Eye (tissue), 1 donor: ENCODE data around the gene ADCY1.
"Not testable (repeated sequence)": the region's sequence is repeated elsewhere in the genome, so short reads cannot be mapped to it uniquely, and the experiment has no call there.

ENCODE experiments used
- DNase-seq: peaks from one replicate; pipeline ENCODE4 v3.0.0-alpha.2; 2015

Gene ADCY1

DNA sequence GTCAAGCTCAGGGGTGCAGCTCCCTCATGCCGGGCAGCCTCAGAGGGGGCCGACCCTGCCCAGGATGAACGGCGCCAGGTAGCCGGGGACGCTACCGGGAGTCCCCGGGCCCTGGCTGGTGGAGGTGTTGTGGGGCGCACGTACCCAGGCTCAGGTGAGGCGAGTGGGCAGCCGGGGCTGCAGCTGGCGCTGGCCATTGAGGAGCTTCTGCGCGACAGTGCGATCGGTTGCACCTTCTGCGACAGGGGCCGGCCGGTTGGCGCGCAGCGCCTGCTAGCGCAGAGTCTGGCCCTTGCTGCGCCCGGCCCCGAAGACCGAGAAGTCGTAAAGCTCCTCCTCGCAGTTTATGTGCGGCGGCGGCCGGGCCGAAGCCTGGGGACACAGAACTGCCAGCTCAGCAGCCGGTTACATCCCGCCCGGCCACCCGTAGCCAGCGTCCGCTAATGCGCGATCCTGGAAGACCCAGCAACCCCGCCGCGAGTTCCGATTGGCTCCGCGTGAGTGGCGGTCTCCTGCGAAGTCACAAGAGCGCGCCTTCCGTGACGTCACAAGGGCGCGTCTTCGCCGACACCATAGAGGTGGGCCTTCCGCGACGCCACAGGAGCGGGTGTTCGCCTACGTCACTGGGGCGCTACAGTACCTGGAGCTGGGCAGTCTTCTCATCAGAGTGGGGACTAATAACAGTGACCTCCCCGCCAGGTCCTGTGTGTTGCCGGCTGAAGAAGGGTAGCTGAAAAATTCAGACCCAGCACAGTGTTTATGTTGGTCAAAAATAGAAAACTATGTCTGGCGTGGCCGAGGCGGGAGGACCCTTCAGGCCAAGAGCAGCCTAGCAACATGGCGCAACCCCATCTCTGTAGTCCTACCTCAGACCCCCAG, 194.6 kb downstream of the ADCY1 start:
- peak; percentile 99 for DNase-seq

DNA sequence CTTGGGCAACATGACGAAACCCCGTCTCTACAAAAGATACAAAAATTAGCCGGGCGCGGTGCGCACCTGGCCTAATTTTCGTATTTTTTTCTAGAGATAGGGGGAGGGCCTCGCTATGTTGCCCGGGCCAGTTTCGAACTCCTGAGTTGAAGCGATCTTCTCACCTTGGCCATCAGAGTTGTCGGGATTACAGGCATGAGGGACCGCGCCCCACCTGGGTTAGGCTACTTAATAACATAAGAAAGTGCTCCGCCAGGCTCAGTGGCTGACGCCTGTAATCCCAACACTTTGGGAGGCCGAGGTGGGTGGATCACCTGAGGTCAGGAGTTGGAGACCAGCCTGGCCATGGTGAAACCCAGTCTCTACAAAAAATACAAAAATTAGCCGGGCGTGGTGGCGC, 195.5 kb downstream of the ADCY1 start:
- not testable (repeated sequence) for DNase-seq
